Measurements from ENCODE around the gene GRPEL1.
"Not testable (repeated sequence)": the region's sequence is repeated elsewhere in the genome, so short reads cannot be mapped to it uniquely, and the experiment has no call there.

GRPEL1 gene

DNA sequence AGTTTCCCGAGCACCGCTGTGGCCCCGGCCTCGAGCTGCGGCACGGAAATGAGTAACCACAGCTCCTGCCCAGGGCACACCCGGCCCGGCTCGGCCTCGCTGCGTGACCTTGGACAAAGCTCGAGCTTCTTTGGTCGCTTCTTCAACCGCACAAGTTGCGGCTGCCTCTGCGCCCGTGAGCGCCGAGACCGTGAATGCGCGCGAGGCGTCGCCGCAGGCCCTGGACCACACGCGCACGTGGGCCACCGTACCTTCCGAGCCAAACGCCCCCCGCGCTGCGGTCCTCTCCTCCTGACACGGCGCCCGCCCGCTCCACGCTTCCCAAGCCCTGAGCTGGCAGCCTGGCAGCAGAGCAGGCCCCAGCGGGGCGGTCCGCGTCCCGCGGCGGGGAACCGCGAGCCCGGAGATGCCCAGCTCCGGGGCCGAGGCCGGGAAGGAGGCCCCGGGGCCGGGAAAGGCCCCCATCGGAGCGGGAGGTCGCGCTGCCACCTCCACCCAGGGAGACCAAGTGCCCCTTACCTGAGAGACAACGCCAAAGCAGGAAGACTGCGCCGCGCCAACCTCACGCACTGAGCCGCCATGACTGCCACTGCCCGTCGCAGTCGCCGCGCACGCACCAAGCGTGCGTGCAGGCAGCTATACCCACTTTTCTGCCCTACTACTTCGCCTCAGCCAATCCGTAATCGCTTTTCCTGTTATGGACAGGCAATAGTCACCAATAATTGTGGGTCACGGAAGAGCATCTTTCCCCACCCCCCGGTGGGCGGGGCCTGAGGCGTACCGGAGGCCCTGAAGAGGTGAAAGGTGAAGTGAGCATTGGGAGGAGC lies at the start of gene GRPEL1:
Gene GRPEL1 (minus strand): TSS at position 613 of the 827 bp plus-strand sequence. CDS start 32 bp downstream, at position 581.
- DNase-seq (ENCODE audit: low read depth in 3 of 3), result peak in 2 of 3 experiments; percentile 100

GRCh38 chr4:7116705-7117104 lies 48.8 kb upstream of the GRPEL1 start:
- no peak for DNase-seq (ENCODE audit: low read depth in 3 of 3)

GRCh38 chr4:7115557-7116340 lies 47.9 kb upstream of the GRPEL1 start:
- DNase-seq (ENCODE audit: low read depth in 3 of 3), result no peak

DNA sequence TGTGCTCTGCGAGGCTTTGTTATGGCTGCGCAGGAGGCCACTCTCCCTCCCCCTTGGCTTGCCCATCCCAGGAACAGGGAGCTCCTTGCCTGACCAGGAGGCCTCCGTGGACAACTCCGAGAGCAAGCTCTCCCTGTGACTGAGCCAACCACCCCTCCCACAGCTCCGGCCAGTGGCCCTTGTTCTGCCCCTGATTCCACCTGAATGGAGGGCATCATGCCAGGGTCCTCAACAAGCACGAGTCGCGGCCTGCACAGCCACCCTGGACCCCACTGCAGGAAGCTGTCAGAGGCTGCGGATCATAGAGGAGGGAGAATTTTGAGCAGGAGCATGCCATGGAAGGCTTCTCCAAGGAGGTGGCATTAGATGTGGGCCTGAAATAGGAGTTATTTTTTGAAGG lies 44.8 kb upstream of the GRPEL1 start:
- DNase-seq (ENCODE audit: low read depth in 3 of 3), result no peak

DNA sequence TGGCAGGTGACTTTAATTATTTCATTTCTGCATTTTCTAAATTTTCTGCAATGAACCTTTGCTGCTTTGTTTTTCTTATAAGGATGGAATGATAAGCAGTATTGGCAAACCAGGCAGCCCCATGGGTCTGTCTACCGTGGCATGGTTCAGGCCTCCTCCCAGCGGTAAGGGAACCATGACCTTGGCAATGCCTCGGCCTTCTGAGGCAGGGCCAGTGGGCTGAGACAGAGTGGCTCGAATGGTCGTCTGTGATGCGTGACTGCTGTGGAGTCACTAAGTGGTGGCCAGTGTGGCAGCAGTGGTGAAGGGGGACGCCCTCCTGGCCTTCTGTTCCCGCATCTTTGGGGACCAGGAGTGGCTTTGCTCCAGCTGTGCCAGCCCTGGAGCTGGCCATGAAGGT lies 43.6 kb upstream of the GRPEL1 start:
- DNase-seq (ENCODE audit: low read depth in 3 of 3), result no peak

DNA sequence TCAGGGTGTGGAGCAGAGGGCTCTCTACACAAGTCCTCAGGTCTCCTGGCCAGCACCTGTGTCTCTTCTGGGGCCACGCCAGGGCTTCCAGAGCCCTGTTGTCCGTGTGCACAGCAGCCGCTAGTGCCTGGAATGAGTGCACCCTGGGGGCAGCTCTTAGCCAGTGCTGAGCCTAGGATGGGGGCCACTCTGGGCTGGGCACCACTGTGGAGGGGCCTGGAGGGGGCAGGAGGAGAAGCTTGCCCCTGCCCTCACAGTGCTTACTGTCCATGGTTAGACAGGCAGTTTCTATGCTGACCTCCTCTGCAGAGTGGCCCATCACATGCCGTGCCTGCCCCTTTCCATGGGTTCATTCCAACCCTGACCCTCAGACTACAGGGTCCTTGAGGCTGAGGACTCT lies 42.7 kb upstream of the GRPEL1 start:
- DNase-seq (ENCODE audit: low read depth in 3 of 3), result no peak

- DNase-seq (ENCODE audit: low read depth in 3 of 3), result no peak
Measured at GRCh38 chr4:7109169-7109568, 41.3 kb upstream of the GRPEL1 start.

GRCh38 chr4:7108660-7109059 lies 40.8 kb upstream of the GRPEL1 start:
- DNase-seq (ENCODE audit: low read depth in 3 of 3), result no peak

GRCh38 chr4:7108046-7108625 lies 40.3 kb upstream of the GRPEL1 start:
- no peak for DNase-seq (ENCODE audit: low read depth in 3 of 3)

DNA sequence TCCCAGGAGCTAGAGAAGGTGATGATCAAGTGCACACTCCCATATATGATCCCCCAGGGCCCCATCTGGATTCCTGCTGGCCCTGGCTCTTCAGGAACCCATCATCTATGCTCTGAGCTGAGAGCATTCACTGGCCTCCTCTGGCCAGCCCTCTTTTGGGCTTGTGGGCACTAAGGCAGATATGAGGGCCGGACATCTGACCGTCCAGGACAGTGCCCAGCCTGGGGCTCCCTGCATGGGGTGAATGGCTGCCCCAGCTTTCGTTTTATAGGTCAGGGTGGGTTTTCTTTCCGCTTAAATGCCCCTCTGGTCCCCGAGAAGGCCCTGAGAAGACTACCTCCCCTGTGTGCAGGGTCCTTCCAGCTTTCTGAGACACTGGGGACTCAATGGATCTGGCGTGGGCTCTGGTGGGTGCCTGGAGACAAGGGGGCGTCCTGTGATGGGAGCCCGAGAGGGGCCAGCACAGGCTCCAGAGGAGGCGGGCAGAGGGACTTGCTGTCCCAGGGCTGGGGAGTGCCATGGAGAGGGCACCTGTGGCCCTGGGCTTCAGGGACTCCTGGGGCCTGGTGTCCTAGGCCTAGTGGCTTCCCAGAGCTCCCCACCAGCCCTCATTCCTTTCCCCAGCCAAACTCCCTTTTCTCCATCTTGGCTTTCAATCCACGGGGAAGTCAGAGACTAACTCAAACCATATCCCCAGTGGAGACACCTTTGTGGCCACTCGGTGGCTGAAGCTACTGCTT lies 39.5 kb upstream of the GRPEL1 start:
- DNase-seq (ENCODE audit: low read depth in 3 of 3), result no peak

GRCh38 chr4:7105276-7105675 lies 37.4 kb upstream of the GRPEL1 start:
- no peak for DNase-seq (ENCODE audit: low read depth in 3 of 3)

DNA sequence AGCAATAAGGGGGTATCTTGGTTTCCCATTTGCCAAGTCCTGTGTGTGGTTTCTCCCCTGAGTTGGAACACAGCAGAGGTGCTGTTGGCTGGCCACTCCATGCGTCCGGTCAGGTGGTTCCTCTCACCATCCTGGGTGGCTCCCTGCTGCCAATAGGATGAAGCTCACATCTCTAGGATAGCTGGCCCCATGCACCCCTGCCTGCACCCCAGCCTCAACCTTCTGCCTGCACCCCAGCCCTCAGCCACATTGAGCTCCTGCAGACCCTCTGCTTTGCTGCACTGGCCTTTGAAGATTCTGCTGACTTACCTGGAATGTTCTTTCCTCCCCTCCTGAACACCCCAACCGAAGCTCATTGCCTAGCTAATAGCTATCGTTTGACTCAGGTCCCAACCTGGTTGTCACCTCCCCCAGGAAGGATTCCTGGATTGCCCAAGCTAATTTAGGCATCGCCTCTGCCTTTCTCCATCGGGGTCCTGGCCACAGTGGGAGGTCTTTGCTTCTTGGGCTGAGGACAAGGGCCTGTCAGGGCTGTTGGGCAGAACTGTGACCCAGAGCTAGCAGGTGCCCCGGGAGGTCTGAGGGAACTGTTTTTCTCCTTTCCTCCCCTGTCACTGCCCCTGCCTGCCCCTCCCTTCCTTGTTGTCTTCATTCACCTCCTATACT lies 36.6 kb upstream of the GRPEL1 start:
- no peak for DNase-seq (ENCODE audit: low read depth in 3 of 3)

GRCh38 chr4:7103607-7104365 lies 35.9 kb upstream of the GRPEL1 start:
- DNase-seq (ENCODE audit: low read depth in 3 of 3), result no peak

- peak; percentile 60 to 74 (median 66) for DNase-seq (ENCODE audit: low read depth in 3 of 3)
Measured at GRCh38 chr4:7103031-7103606, 35.3 kb upstream of the GRPEL1 start.

- not testable (repeated sequence) for DNase-seq (ENCODE audit: low read depth in 3 of 3)
Measured at GRCh38 chr4:7102516-7102909, 34.6 kb upstream of the GRPEL1 start.

DNA sequence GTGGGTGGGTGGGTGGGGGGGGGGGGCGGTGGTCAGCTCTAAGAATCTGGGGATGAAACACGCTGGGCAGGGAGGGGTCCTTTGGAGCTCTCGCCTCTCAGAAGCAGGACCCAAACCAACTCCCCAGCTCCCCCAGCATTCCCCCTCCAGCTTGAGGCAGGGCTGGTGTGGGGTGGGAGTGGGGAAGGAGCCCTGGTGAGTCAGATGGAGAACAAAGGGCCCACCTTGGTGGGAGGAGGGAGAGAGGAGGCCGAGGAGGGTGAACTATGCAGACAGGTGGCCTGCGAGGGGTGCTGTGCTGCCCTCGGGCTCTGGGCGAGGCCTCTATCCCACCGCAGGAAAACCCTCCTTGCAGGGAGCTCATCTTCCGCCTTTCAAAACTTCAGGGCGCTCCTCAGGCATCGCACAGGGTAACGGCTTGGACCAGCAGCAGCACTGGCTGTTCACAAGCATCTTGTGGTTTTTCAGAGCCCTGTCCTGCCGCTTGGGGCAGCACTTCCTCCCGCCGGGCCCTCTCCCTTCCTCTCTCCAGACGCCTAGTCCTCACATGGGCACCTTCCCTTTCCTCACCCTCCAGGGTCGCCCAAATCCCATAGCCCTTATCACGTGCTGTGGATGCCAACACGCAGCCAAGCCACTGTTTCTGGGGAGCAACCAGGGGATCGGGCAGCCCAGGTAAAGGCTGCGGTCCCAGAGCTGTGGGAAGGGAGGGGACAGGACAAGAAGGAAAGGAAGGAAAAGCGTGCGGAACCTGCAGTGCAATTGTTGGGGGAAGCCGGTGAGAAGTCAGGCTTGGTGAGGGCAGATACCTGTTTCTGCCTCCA lies 34.0 kb upstream of the GRPEL1 start:
- DNase-seq (ENCODE audit: low read depth in 3 of 3), result peak; percentile 9 to 29 (median 14)

DNA sequence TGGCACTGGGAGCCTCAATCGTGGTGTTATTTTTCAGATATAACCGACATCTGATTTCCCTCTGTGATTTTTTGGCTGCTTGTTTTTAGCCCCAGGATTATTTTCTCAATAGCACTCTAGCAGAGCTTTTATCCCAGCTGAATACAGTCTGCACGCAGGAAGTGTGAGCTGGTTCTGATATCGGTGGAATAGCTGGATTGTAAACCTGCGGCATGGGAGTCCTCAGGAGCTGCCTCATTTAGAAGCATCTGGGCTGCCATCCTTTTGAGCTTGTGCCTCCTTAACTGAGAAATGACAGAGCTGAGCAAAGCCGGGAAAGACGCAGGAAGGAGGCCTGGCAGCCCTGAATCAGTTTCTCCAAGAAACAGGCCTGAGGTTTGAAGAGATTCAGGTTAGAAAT lies 28.4 kb upstream of the GRPEL1 start:
- no peak for DNase-seq (ENCODE audit: low read depth in 3 of 3)

DNA sequence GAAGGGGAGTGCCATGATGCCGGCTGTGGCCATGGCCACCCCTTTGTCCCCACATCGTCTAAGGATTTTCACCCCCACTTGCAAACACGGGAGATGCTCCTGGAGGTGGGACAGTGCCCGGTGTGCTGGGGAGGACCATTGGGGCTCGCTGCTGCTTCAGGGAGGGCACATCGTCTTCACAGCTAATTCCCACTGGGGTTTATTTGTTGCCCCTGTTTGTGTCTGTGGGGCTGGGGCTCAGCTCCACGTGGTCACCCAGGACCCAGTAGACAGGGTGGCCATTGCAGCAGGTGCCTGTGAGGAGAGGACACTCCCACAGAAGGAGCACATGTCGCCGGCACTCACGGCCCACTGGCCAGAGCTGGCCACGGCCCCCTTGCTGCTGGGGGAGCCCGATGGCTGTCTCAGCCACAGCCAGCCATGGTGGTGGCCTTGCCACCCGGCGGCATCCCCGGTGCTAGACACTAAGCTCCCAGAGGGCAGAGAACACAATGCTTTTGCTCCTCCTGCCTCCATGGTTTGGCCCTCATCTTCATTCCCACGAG lies 27.8 kb upstream of the GRPEL1 start:
- no peak for DNase-seq (ENCODE audit: low read depth in 3 of 3)

DNA sequence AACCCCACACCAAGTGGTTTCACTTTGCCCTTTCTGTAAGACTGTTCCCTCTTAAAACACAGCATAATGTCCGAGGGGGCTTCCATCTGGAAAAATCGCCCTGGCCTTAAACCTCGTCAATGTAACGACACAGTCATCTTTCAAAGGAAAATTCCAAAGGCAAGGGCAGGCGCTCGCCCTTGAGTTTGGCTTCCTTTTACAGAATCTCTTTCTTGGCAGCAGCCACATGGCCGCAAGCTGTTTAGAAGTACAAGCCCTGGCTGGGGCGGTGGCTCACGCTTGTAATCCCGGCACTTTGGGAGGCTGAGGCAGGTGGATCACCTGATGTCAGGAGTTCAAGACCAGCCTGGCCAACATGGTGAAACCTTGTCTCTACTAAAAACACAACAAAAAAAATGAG lies 27.1 kb upstream of the GRPEL1 start:
- DNase-seq (ENCODE audit: low read depth in 3 of 3), result no peak
